SK-N-SH (cell line): ENCODE measurements around the gene PLA2G4B. TPM values are rescaled to one million over a fixed set of nuclear protein-coding genes. Genes with fewer than 3 reads are reported as not detected.

Source experiments
- CTCF ChIA-PET: fragments of 300-600, 350-600 bp; formaldehyde crosslinking; extraction: SDS; loops from one replicate; lab custom pipeline; 2021; lab: Yijun Ruan, JAX
- POLR2A ChIA-PET: fragments of 350-600 bp; sonication (Branson Sonifier 250); formaldehyde crosslinking; extraction: SDS; loops from one replicate; lab custom pipeline; 2020; ENCODE audit warnings: antibody characterized with exemption, inconsistent platforms; lab: Yijun Ruan, JAX
- DNase-seq: peaks from one replicate; pipeline ENCODE4 v3.0.0; 2012
- H2AFZ ChIP-seq: fragments of 200-600 bp; sonication (generic); 2 replicates; pipeline ENCODE4 v1.8.1; 2016; ENCODE audit warnings: antibody characterized with exemption, mild to moderate bottlenecking, low read depth
- H3F3A ChIP-seq: fragments of 200-600 bp; sonication (generic); replicated peaks from 2 replicates; pipeline ENCODE3; 2016; ENCODE audit warnings: antibody characterized with exemption, mild to moderate bottlenecking; ENCODE audit not compliant: insufficient read depth
- H3K27ac ChIP-seq, 2 experiments: fragments of 200-500 bp in 1 of 2; fragments of 200-600 bp in 1 of 2; sonication (Bioruptor generic) in 1 of 2; sonication (generic), shearing (Covaris generic) in 1 of 2; 2 replicates each; pipeline versions ENCODE4 v1.5.1 to v1.6.1; 2014 to 2016; ENCODE audit warnings: low read depth in 2 of 2, inconsistent platforms in 1 of 2, low read length in 1 of 2, mild to moderate bottlenecking in 1 of 2, mixed read lengths in 1 of 2
- H3K27me3 ChIP-seq: fragments of 200-600 bp; sonication (generic), shearing (Covaris generic); 2 replicates; pipeline ENCODE4 v1.6.1; 2016; ENCODE audit warnings: mixed run types; ENCODE audit not compliant: insufficient read depth
- H3K36me3 ChIP-seq, 2 experiments: fragments of 200-500 bp in 1 of 2; fragments of 200-600 bp in 1 of 2; sonication (Bioruptor generic) in 1 of 2; sonication (generic) in 1 of 2; replicated peaks in 1 of 2; 2 replicates each; pipeline versions ENCODE3 to v1.5.1; 2014 to 2016; ENCODE audit warnings: low read length in 1 of 2, mild to moderate bottlenecking in 1 of 2; ENCODE audit not compliant: insufficient read depth in 2 of 2, control insufficient read depth in 1 of 2
- H3K4me1 ChIP-seq, 2 experiments: fragments of 200-500 bp in 1 of 2; fragments of 200-600 bp in 1 of 2; sonication (Bioruptor generic) in 1 of 2; sonication (generic), shearing (Covaris generic) in 1 of 2; 2 replicates each; pipeline versions ENCODE4 v1.5.1 to v1.6.1; 2014 to 2016; ENCODE audit warnings: low read depth in 1 of 2, low read length in 1 of 2, mixed run types in 1 of 2; ENCODE audit not compliant: insufficient read depth in 2 of 2, control insufficient read depth in 1 of 2
- H3K4me2 ChIP-seq: fragments of 200-600 bp; sonication (generic), shearing (Covaris generic); 2 replicates; pipeline ENCODE4 v1.6.1; 2017; ENCODE audit warnings: mixed run types
- H3K4me3 ChIP-seq, 2 experiments: fragments of 200-500 bp in 1 of 2; fragments of 200-600 bp in 1 of 2; sonication (Bioruptor generic) in 1 of 2; sonication (generic), shearing (Covaris generic) in 1 of 2; 2 replicates each; pipeline versions ENCODE4 v1.5.1 to v1.8.1; 2014 to 2016; ENCODE audit warnings: low read depth in 2 of 2, inconsistent platforms in 1 of 2, low read length in 1 of 2, mild to moderate bottlenecking in 1 of 2, mixed read lengths in 1 of 2, moderate library complexity in 1 of 2
- H3K79me2 ChIP-seq: fragments of 200-600 bp; sonication (generic); 2 replicates; pipeline ENCODE4 v1.8.1; 2017; ENCODE audit warnings: mild to moderate bottlenecking; ENCODE audit not compliant: insufficient read depth
- H3K9ac ChIP-seq: fragments of 200-600 bp; sonication (generic); 2 replicates; pipeline ENCODE4 v1.6.1; 2017; ENCODE audit warnings: mixed run types
- H3K9me2 ChIP-seq: fragments of 200-600 bp; sonication (generic); 2 replicates; pipeline ENCODE4 v1.6.1; 2017; ENCODE audit warnings: mixed run types
- H3K9me3 ChIP-seq: fragments of 200-600 bp; sonication (generic); 2 replicates; pipeline ENCODE4 v1.6.1; 2017; ENCODE audit warnings: mixed run types, mild to moderate bottlenecking, moderate library complexity
- H4K20me1 ChIP-seq: fragments of 200-600 bp; sonication (generic); 2 replicates; pipeline ENCODE4 v1.6.1; 2017; ENCODE audit warnings: mild to moderate bottlenecking, mixed run types; ENCODE audit not compliant: insufficient read depth
- CHD2 ChIP-seq: fragments of 150-350 bp; IDR thresholded peaks from 2 replicates; pipeline ENCODE4 v1.6.1; 2018; ENCODE audit warnings: low read length; ENCODE audit not compliant: partially characterized antibody
- ELF1 ChIP-seq: IDR thresholded peaks from 2 replicates; pipeline ENCODE4 v1.4.0; 2012
- EP300 ChIP-seq, 2 experiments: IDR thresholded peaks; 2 replicates each; pipeline versions ENCODE4 v1.4.0 to v1.6.1; 2012; ENCODE audit warnings: borderline replicate concordance in 1 of 2, low read depth in 1 of 2, low read length in 1 of 2
- FOXM1 ChIP-seq: IDR thresholded peaks from 2 replicates; pipeline ENCODE4 v1.4.0; 2012; ENCODE audit warnings: low read depth, mild to moderate bottlenecking
- GATA2 ChIP-seq: sonication (generic); formaldehyde crosslinking; IDR thresholded peaks from 2 replicates; pipeline ENCODE4 v1.5.0; 2020; ENCODE audit warnings: mild to moderate bottlenecking, missing genetic modification reagents
- MXI1 ChIP-seq: IDR thresholded peaks from 2 replicates; pipeline ENCODE4 v1.6.1; 2012; ENCODE audit warnings: mild to moderate bottlenecking, low read depth, low read length, improper control_type of control experiment
- NFIC ChIP-seq: IDR thresholded peaks from 2 replicates; pipeline ENCODE4 v1.4.0; 2012; ENCODE audit warnings: borderline replicate concordance
- NRF1 ChIP-seq: IDR thresholded peaks from 2 replicates; pipeline ENCODE4 v1.6.1; 2012; ENCODE audit warnings: low read depth, mild to moderate bottlenecking, low read length
- RCOR1 ChIP-seq: fragments of 150-350 bp; IDR thresholded peaks from 2 replicates; pipeline ENCODE4 v1.6.1; 2017; ENCODE audit warnings: antibody characterized with exemption, low read length
- RXRA ChIP-seq: IDR thresholded peaks from 2 replicates; pipeline ENCODE4 v1.4.0; 2012; ENCODE audit warnings: low read depth, mild to moderate bottlenecking, borderline replicate concordance
- SIN3A ChIP-seq: IDR thresholded peaks from 2 replicates; pipeline ENCODE4 v1.6.1; 2012; ENCODE audit warnings: low read depth, mild to moderate bottlenecking, low read length, moderate library complexity, borderline replicate concordance
- SMC3 ChIP-seq: IDR thresholded peaks from 2 replicates; pipeline ENCODE4 v1.6.1; 2012; ENCODE audit warnings: low read depth, low read length, improper control_type of control experiment
- WGBS: methylation state at CpG from one replicate; pipeline ENCODE4 v1.1.6; 2017; ENCODE audit warnings: low lambda C conversion rate; 5-methylcytosine and 5-hydroxymethylcytosine counted together
- polyA plus RNA-seq, 3 experiments: library from polyadenylated mRNA; depleted of rRNA; stranded (reverse); fragments of >200 nt; gene quantifications; 2 replicates each; pipeline ENCODE4 v1.2.3, GENCODE V29; 2012
- TF ChIP-seq, protein P1 (sequence below): fragments of 200-600 bp; sonication (generic); IDR thresholded peaks from 2 replicates; pipeline ENCODE4 v1.6.1; 2017; ENCODE audit warnings: antibody characterized with exemption, mild to moderate bottlenecking, moderate library complexity
- TF ChIP-seq, protein P2 (sequence below): IDR thresholded peaks from 2 replicates; pipeline ENCODE4 v1.4.0; 2012; ENCODE audit warnings: low read depth, borderline replicate concordance
- TF ChIP-seq, protein P3 (sequence below): fragments of 150-350 bp; IDR thresholded peaks from 2 replicates; pipeline ENCODE4 v1.6.1; 2017; ENCODE audit warnings: antibody characterized with exemption, low read length, low read depth, borderline replicate concordance
- TF ChIP-seq, protein P4 (sequence below): IDR thresholded peaks from 2 replicates; pipeline ENCODE4 v1.4.0; 2012; ENCODE audit warnings: low read depth
- TF ChIP-seq, protein P5 (sequence below): IDR thresholded peaks from 2 replicates; pipeline ENCODE4 v1.4.0; 2012; ENCODE audit warnings: low read depth, borderline replicate concordance

The PLA2G4B gene
- polyA plus RNA-seq, 1 of the 3 experiments (the other 2 are of a cell fraction) = 5.3 TPM

DNA sequence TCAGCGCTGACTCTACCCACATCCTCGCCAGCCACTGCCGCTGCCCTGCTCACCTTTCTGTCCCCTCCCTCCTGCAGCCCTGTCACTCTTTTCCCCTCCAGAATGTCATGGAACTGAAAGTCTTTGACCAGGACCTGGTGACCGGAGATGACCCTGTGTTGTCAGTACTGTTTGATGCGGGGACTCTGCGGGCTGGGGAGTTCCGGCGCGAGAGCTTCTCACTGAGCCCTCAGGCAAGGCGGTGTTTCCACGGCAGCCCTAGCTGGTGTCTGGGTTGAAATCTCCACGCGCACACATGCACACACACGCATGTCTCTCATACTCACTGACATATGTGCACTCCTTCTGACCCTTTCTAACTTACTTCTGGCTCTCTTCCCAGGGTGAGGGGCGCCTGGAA, 2.0 kb downstream of the PLA2G4B start:
- H4K20me1 ChIP-seq = no peaks in the 10 kb centered on the region
- CTCF ChIA-PET = no interaction called here
- TF ChIP-seq ELF1 (no peak), NFIC (no peak), RCOR1 (no peak), RXRA (no peak), MXI1 (no peak), NRF1 (no peak), SIN3A (no peak), GATA2 (CRISPR knock-in tag) (no peak), FOXM1 (no peak), SMC3 (no peak), CHD2 (no peak), EP300 (IDR thresholded peaks at IDR 0.05; ENCODE audit: borderline replicate concordance in 1 of 2, low read depth in 1 of 2, low read length in 1 of 2) (no peak)
- TF ChIP-seq, protein P1, sequence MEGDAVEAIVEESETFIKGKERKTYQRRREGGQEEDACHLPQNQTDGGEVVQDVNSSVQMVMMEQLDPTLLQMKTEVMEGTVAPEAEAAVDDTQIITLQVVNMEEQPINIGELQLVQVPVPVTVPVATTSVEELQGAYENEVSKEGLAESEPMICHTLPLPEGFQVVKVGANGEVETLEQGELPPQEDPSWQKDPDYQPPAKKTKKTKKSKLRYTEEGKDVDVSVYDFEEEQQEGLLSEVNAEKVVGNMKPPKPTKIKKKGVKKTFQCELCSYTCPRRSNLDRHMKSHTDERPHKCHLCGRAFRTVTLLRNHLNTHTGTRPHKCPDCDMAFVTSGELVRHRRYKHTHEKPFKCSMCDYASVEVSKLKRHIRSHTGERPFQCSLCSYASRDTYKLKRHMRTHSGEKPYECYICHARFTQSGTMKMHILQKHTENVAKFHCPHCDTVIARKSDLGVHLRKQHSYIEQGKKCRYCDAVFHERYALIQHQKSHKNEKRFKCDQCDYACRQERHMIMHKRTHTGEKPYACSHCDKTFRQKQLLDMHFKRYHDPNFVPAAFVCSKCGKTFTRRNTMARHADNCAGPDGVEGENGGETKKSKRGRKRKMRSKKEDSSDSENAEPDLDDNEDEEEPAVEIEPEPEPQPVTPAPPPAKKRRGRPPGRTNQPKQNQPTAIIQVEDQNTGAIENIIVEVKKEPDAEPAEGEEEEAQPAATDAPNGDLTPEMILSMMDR = no peak
- TF ChIP-seq, protein P2, sequence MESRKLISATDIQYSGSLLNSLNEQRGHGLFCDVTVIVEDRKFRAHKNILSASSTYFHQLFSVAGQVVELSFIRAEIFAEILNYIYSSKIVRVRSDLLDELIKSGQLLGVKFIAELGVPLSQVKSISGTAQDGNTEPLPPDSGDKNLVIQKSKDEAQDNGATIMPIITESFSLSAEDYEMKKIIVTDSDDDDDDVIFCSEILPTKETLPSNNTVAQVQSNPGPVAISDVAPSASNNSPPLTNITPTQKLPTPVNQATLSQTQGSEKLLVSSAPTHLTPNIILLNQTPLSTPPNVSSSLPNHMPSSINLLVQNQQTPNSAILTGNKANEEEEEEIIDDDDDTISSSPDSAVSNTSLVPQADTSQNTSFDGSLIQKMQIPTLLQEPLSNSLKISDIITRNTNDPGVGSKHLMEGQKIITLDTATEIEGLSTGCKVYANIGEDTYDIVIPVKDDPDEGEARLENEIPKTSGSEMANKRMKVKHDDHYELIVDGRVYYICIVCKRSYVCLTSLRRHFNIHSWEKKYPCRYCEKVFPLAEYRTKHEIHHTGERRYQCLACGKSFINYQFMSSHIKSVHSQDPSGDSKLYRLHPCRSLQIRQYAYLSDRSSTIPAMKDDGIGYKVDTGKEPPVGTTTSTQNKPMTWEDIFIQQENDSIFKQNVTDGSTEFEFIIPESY = no peak
- TF ChIP-seq, protein P3, sequence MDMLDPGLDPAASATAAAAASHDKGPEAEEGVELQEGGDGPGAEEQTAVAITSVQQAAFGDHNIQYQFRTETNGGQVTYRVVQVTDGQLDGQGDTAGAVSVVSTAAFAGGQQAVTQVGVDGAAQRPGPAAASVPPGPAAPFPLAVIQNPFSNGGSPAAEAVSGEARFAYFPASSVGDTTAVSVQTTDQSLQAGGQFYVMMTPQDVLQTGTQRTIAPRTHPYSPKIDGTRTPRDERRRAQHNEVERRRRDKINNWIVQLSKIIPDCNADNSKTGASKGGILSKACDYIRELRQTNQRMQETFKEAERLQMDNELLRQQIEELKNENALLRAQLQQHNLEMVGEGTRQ = no peak
- TF ChIP-seq, protein P4, sequence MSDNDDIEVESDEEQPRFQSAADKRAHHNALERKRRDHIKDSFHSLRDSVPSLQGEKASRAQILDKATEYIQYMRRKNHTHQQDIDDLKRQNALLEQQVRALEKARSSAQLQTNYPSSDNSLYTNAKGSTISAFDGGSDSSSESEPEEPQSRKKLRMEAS = no peak
- TF ChIP-seq, protein P5, sequence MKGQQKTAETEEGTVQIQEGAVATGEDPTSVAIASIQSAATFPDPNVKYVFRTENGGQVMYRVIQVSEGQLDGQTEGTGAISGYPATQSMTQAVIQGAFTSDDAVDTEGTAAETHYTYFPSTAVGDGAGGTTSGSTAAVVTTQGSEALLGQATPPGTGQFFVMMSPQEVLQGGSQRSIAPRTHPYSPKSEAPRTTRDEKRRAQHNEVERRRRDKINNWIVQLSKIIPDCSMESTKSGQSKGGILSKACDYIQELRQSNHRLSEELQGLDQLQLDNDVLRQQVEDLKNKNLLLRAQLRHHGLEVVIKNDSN = no peak
- TF ChIP-seq, all 33 proteins: peak for 0
- Histone ChIP-seq H2AFZ (no peak overlapping the region), H3K27me3 (no peaks in the 10 kb centered on the region), H3K36me3 (peaks cover 0 to 3% of the 10 kb centered on the region in 2 experiments), H3K9me2 (no peaks in the 10 kb centered on the region), H3K79me2 (no peaks in the 10 kb centered on the region), H3K27ac (no peak overlapping the region; a peak in 1 of 4 replicates), H3K9me3 (no peaks in the 10 kb centered on the region), H3K4me2 (no peak overlapping the region), H3F3A (no peaks in the 10 kb centered on the region), H3K4me3 (no peak overlapping the region), H3K9ac (no peak overlapping the region), H3K4me1 (peaks cover 3 to 15% of the 10 kb centered on the region in 2 experiments; a peak in 2 of 4 replicates)
- POLR2A ChIA-PET = no interaction called here
- WGBS = 82% methylated on average over 15 of the region's 15 CpGs
- no peak for DNase-seq
